Endodermal cell (in vitro differentiated cells): ENCODE data around the gene PAWR. TPM values are rescaled to one million over a fixed set of nuclear protein-coding genes. Genes with fewer than 3 reads are reported as not detected.

ENCODE experiments used
- DNase-seq: peaks from one replicate; pipeline ENCODE4 v3.0.0-alpha.2; 2017
- H3K27ac ChIP-seq: 2 replicates; pipeline ENCODE4 v1.5.1; 2013; ENCODE audit warnings: mild to moderate bottlenecking, low read depth, low read length, moderate library complexity
- H3K27me3 ChIP-seq: 2 replicates; pipeline ENCODE4 v1.6.1; 2013; ENCODE audit warnings: mild to moderate bottlenecking, low read length, moderate library complexity; ENCODE audit not compliant: insufficient read depth, control insufficient read depth, poor library complexity, severe bottlenecking
- H3K36me3 ChIP-seq: 2 replicates; pipeline ENCODE4 v1.7.0; 2013; ENCODE audit warnings: mild to moderate bottlenecking, low read length, moderate library complexity; ENCODE audit not compliant: control insufficient read depth, insufficient read depth
- H3K4me1 ChIP-seq: one replicate; pipeline ENCODE4 v1.7.0; 2013; ENCODE audit warnings: low read length; ENCODE audit not compliant: control insufficient read depth, insufficient read depth
- H3K4me3 ChIP-seq: 2 replicates; pipeline ENCODE4 v1.5.1; 2013; ENCODE audit warnings: mild to moderate bottlenecking, low read length, moderate library complexity
- H3K9ac ChIP-seq: 2 replicates; pipeline ENCODE4 v1.6.1; 2013; ENCODE audit warnings: mild to moderate bottlenecking, low read length, moderate library complexity; ENCODE audit not compliant: poor library complexity, severe bottlenecking; ENCODE audit errors: extremely low read depth
- H3K9me3 ChIP-seq: 2 replicates; pipeline ENCODE4 v1.6.1; 2013; ENCODE audit warnings: mild to moderate bottlenecking, low read length, moderate library complexity; ENCODE audit not compliant: control insufficient read depth
- H3K27ac Mint-ChIP-seq: 2 replicates; pipeline ENCODE4 v1.8.0; 2020; ENCODE audit warnings: mixed read lengths
- H3K27me3 Mint-ChIP-seq: 2 replicates; pipeline ENCODE4 v1.8.0; 2021; ENCODE audit warnings: mild to moderate bottlenecking, mixed read lengths; ENCODE audit not compliant: insufficient read depth
- H3K36me3 Mint-ChIP-seq: 2 replicates; pipeline ENCODE4 v1.8.0; 2020; ENCODE audit warnings: low read depth, mixed read lengths
- H3K4me1 Mint-ChIP-seq: 2 replicates; pipeline ENCODE4 v1.8.0; 2020; ENCODE audit warnings: mixed read lengths
- H3K4me3 Mint-ChIP-seq: 2 replicates; pipeline ENCODE4 v1.8.0; 2020; ENCODE audit warnings: mild to moderate bottlenecking, moderate library complexity, mixed read lengths
- H3K9me3 Mint-ChIP-seq: 2 replicates; pipeline ENCODE4 v1.8.0; 2020; ENCODE audit warnings: mild to moderate bottlenecking, mixed read lengths
- CTCF ChIP-seq: fragments of 200-600 bp; sonication (generic); conservative IDR thresholded peaks from 2 replicates; pipeline ENCODE4 v1.5.0; 2021; ENCODE audit warnings: antibody characterized with exemption, mild to moderate bottlenecking
- WGBS, 2 experiments: methylation state at CpG; one replicate each; pipeline versions ENCODE4 v1.1.5 to v1.1.7; 2013; ENCODE audit warnings: missing lambda C conversion rate in 2 of 2, mixed read lengths in 1 of 2; ENCODE audit not compliant: insufficient coverage in 1 of 2, insufficient read length in 1 of 2; 5-methylcytosine and 5-hydroxymethylcytosine counted together
- total RNA-seq, 2 donors: library from RNA; stranded (reverse); fragmentation: NEBNext Ultra II Directional in 1 of 2; extraction: Animal tissue kit (Norgen Biotek cat#: 25700) in 1 of 2; gene quantifications; 2 replicates in 1 of 2; 3 replicates in 1 of 2; pipeline ENCODE4 v1.2.1, GENCODE V29; 2021

The PAWR gene
- total RNA-seq, 2 donors from 2014 or later = 128 to 147 TPM

- no peaks in the 10 kb centered on the region for H3K27me3 Mint-ChIP-seq
- Histone ChIP-seq H3K36me3 (peaks cover 35% of the 10 kb centered on the region), H3K4me1 (no peaks in the 10 kb centered on the region), H3K9me3 (peaks cover 17% of the 10 kb centered on the region), H3K27ac (no peak overlapping the region), H3K27me3 (no peaks in the 10 kb centered on the region), H3K9ac (no peak overlapping the region), H3K4me3 (no peak overlapping the region)
- H3K4me1 Mint-ChIP-seq = peaks cover 11% of the 10 kb centered on the region
- no peak overlapping the region for H3K27ac Mint-ChIP-seq
- peak; percentile 76 for TF ChIP-seq CTCF
- no peak overlapping the region for H3K4me3 Mint-ChIP-seq
- no peak for DNase-seq
- H3K9me3 Mint-ChIP-seq = peaks cover 20% of the 10 kb centered on the region
- H3K36me3 Mint-ChIP-seq = peaks cover 51% of the 10 kb centered on the region
- 100% methylated on average over 1 to 2 of the region's 3 CpGs for WGBS, 2 experiments
Measured at GRCh38 chr12:79555028-79555925, 135.5 kb downstream of the PAWR start.

- DNase-seq = no peak
- peaks cover 3% of the 10 kb centered on the region for H3K4me1 ChIP-seq
- 95 to 98% methylated on average over 17 to 24 of the region's 24 CpGs for WGBS, 2 experiments
- Mint-ChIP-seq H3K9me3 (peaks cover 12% of the 10 kb centered on the region), H3K4me3 (no peak overlapping the region), H3K27ac (no peak overlapping the region), H3K4me1 (peaks cover 20% of the 10 kb centered on the region), H3K36me3 (peaks cover 41% of the 10 kb centered on the region), H3K27me3 (no peaks in the 10 kb centered on the region)
- H3K27me3 ChIP-seq = no peaks in the 10 kb centered on the region
- no peak for TF ChIP-seq CTCF
- no peak overlapping the region for H3K9ac ChIP-seq
- no peak overlapping the region for H3K27ac ChIP-seq
- no peak overlapping the region for H3K4me3 ChIP-seq
- peaks cover 29% of the 10 kb centered on the region for H3K36me3 ChIP-seq
- peaks cover 11% of the 10 kb centered on the region for H3K9me3 ChIP-seq
Measured at GRCh38 chr12:79553863-79554574, 136.7 kb downstream of the PAWR start.

GRCh38 chr12:79552192-79552591 is 138.6 kb downstream of the PAWR start:
- Histone ChIP-seq H3K4me1 (peaks cover 14% of the 10 kb centered on the region), H3K9me3 (peaks cover 11% of the 10 kb centered on the region), H3K36me3 (peaks cover 29% of the 10 kb centered on the region), H3K27ac (no peak overlapping the region), H3K4me3 (no peak overlapping the region), H3K9ac (no peak overlapping the region), H3K27me3 (no peaks in the 10 kb centered on the region)
- DNase-seq = no peak
- TF ChIP-seq CTCF = no peak
- H3K27me3 Mint-ChIP-seq = no peaks in the 10 kb centered on the region
- peaks cover 22% of the 10 kb centered on the region for H3K4me1 Mint-ChIP-seq
- H3K4me3 Mint-ChIP-seq = no peak overlapping the region
- no peak overlapping the region for H3K27ac Mint-ChIP-seq
- WGBS, 2 experiments = 97 to 100% methylated on average over 2 to 6 of the region's 6 CpGs
- H3K36me3 Mint-ChIP-seq = peaks cover 36% of the 10 kb centered on the region
- peaks cover 10% of the 10 kb centered on the region for H3K9me3 Mint-ChIP-seq
